Eye (tissue), 1 donor: ENCODE measurements around the gene DES.

Experiments
- DNase-seq: peaks from one replicate; pipeline ENCODE4 v3.0.0-alpha.2; 2015

The DES gene

DNA sequence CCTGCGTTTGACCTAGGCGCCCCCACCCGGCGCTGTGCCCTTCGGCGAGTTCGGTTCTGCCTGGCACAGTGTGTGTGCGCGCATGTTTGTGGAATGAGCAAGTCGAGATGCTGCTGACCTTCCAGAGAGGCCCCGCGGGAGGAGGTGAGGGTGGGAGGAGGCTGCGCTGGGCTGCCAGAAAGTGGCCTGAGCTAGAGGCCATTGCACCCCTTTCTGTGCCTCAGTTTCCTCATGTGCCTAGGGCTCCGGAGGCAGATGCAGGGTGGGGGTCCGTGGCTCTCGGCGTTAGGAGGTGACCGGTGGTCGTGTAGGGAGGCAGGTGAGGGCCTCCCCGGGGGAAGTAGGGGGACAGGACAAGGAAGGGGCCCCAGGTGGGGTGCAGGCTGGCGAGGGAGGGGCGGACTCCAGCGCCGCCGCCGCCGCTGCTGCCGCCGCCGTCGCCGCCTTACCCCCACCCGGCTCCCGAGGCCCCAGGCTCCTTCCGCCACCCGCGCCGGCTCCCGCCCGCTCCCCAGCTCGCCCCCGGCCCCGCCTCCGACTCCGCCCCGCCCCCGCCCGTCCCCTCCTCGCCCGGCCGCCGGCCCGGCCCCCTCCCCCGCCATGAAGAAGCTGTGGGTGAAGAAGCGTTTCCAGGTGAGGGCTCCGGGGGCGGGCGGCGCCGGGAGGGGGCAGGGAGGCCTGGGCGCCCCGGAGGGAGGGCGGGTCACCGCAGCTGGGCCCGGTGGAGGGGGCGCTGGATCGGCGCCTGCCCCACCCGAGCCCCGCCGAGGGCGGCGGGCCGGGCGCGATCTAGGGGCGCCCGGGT lies 23.5 kb downstream of the DES start:
- peak; percentile 73 for DNase-seq

DNA sequence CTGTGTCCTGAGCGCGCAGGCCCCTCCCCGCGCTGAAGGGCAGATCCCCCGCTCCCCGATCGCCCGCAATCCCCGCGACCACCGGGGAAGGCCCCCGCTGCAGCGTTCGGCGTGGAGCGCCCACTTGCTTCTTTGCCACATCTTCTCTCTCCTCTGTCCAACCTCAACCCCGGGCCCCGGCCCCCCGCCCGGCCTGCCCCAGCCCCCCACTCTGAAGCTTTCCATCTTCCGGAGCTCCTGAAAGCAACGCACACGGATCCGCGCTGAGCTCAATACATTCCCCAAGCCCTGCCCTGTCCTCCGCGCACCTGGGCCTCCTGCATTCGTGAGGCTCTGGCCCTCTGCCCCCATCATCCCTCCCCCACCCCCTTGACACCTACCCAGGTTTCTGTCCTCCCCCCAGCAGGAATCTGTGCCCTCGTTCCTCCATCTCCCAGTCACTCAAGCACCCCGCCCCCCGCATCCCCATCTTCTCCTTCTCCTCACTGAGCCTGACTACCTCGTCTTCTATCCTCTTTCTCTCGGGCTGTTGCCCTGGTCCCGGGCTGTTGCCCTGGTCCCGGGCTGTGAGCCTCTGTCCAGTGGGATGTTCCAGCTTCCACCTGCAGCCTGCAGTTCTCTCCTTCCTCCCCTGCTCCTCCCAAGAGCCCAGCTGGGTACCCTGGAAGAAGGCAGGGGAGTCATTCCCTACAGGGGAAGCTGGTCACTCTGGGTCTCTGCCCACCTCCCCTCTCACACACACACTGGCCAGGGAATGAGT lies 24.3 kb downstream of the DES start:
- peak; percentile 42 for DNase-seq

DNA sequence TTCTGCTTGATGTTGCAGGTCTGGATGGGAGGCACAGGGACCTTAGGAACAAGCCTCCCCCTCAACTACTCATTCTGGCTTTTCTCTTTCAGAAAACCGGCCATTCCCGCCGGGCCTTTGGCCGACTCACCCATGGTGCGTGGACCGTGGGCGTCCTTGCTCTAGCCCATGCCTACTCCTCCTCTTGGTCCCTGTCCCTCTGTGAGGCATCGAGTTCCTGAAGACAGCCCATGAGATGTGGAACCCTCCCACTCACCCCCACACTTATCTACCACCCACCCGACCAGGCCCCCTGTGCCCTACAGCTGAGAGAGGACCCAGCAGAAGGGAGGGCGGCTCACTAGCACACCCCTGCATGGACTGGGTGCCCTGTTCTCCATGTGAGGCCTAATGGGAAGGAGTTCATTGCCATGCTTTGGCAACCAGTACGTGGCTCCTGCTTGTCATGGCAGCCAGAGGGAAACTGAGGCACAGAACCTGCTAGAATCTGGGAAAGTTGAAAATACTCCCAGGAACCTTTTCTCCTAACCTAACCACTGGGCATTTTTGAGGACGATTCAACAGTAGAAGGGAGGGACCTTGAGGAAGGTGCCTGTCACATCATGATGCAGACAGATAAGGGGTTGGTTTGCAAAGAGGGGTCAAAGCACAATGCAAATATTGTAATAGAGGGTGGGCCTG lies 25.0 kb downstream of the DES start:
- DNase-seq: no peak

DNA sequence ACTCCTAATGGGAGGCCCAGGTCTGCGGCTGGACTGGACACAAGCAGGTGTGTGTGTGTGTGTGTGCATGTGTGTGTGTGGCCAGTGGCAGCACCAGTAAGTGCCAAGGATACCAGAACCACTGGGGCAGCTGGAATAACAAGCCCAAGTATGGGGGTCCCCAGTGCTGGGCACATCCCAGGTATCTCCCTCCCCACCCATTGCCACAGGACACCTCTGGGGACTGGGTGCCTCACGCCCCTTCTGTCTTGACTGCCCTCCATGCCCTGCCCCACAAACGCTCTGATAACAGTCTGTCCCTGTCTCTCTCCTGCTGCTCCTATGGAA lies 25.5 kb downstream of the DES start:
- no peak for DNase-seq

DNA sequence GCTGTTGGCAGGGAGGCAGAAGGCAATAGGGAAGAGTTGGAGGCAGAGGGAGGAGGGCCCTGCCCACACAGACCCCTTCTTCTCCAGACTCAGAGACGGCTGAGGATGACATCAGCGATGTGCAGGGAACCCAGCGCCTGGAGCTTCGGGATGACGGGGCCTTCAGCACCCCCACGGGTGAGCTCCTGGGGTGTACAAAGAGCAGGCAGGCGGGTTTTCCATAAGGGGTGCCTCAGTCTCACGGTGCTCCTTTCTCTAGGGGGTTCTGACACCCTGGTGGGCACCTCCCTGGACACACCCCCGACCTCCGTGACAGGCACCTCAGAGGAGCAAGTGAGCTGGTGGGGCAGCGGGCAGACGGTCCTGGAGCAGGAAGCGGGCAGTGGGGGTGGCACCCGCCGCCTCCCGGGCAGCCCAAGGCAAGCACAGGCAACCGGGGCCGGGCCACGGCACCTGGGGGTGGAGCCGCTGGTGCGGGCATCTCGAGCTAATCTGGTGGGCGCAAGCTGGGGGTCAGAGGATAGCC lies 26.5 kb downstream of the DES start:
- DNase-seq: no peak

DNA sequence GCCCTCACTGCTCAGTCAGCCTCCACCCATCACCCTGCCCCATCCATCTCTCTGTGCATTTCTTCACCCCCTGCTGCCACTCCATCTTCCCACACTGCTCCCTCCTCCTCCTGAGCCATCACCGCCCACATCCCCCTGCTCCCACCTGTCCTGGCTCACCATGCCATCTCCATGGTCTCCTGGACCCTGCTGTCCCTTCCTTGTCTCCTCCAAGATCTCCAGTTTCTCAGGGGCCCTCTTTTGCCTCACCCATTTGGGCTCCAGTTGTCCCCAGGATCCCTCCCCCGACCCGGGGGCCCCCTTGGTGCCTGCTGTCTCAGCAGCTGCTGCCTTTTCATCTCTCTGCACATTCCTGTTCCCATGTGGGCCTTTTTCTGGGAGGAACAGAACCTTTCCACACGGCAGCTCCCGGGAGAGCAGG lies 27.1 kb downstream of the DES start:
- peak; percentile 39 for DNase-seq

DNA sequence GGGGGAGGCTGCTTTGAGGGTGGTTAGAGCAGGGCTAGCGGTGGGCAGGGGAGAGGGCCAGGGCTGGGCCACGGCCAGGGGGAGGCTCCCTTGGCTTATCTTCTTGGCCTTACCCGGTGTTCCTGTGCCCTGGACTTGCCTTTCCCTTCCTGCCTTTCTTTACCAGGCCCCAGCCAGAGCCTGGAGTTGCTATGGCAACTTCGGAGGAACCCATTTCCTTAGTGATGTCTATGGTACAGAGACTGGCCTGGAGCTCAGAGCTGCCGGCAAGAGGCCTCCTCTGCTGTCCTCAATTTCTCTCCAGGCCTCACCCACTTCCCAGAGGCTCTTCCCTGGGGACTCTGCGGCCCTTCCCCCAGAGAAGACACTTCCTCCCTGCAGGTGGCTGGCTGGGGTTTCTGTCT lies 27.9 kb downstream of the DES start:
- DNase-seq: peak; percentile 74

DNA sequence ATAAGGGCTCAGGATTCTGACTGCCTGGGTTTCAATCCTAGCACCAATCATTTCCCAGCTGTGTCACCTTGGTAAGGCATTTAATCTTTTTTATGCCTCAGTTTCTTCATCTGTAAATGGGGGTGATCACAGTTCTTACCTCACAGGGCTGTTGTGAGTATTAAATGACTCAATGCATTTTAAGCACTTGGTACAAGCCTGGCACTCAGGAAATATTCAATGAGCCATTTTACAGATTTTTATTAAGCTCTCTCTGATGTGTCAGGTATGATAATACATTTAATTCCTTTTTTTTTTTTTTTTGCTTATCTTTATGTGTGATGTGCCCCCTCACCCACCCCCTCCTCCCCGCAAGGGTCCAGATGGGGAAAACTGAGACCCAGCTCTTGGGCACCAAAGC lies 28.5 kb downstream of the DES start:
- DNase-seq: no peak

DNA sequence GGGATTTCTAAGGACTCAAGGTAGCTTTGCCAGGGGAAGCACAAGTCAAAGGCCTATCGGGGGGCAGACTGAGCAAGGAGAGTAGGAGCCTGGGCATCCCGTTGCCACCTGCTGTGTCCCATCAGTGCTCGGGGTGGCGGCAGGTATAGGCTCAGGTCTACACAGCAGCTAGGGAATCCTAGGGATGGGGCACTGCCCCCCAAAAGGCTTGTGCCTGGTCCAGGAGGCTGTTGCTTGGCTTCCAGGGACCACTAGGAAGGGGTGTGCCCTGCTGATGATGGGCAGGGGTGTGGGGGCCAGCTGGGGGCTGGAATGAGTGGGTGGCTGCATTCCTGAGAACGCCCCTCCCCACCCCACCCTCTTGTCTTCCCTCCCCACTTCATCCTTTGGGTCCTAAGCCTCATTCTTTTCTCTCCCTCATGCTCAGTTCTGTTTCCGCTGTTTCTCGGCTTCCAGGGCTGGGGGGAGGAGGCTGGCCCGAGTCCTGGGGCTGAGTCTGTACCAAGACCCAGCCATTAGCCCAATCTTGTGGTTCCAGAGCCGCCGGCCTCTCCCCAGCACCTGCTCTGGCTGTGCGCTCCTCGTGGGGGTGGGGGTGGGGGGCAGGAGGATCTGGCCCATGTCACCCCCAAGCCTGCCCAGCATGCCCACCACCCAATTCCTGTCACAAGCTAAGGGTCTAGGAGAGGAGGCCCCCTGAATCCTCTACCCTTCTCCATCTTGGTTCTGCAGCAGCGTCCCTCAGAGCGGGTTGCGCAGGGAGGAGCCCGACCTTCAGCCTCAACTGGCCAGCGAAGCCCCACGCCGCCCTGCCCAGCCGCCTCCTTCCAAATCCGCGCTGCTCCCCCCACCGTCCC lies 29.3 kb downstream of the DES start:
- no peak for DNase-seq

DNA sequence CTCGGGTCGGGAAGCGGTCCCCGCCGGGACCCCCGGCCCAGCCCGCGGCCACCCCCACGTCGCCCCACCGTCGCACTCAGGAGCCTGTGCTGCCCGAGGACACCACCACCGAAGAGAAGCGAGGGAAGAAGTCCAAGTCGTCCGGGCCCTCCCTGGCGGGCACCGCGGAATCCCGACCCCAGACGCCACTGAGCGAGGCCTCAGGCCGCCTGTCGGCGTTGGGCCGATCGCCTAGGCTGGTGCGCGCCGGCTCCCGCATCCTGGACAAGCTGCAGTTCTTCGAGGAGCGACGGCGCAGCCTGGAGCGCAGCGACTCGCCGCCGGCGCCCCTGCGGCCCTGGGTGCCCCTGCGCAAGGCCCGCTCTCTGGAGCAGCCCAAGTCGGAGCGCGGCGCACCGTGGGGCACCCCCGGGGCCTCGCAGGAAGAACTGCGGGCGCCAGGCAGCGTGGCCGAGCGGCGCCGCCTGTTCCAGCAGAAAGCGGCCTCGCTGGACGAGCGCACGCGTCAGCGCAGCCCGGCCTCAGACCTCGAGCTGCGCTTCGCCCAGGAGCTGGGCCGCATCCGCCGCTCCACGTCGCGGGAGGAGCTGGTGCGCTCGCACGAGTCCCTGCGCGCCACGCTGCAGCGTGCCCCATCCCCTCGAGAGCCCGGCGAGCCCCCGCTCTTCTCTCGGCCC lies 30.1 kb downstream of the DES start:
- DNase-seq: peak; percentile 77

DNA sequence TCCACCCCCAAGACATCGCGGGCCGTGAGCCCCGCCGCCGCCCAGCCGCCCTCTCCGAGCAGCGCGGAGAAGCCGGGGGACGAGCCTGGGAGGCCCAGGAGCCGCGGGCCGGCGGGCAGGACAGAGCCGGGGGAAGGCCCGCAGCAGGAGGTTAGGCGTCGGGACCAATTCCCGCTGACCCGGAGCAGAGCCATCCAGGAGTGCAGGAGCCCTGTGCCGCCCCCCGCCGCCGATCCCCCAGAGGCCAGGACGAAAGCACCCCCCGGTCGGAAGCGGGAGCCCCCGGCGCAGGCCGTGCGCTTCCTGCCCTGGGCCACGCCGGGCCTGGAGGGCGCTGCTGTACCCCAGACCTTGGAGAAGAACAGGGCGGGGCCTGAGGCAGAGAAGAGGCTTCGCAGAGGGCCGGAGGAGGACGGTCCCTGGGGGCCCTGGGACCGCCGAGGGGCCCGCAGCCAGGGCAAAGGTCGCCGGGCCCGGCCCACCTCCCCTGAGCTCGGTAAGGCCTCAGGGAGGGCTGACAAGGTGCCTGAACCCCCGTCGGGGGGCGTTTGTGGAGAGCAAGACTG lies 30.7 kb downstream of the DES start:
- peak; percentile 71 for DNase-seq

DNA sequence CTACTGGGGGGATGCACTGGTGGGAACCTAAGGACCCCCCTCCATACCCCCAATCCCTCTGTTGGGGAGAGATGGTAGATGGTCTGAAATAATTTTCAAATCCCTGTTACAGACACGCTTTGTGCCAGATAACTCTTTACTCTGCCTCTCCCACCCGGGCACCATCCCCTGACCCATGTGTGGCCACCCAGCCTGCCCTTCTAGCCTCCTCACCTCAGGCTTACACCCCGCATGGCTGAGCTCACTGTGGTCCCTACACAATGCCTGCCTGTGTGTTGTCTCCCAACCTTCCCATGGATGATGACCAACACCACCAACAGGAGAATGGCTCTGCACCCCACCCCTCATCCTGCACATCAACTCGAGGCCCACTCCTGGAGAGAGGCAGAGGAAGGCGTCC lies 31.4 kb downstream of the DES start:
- no peak for DNase-seq

DNA sequence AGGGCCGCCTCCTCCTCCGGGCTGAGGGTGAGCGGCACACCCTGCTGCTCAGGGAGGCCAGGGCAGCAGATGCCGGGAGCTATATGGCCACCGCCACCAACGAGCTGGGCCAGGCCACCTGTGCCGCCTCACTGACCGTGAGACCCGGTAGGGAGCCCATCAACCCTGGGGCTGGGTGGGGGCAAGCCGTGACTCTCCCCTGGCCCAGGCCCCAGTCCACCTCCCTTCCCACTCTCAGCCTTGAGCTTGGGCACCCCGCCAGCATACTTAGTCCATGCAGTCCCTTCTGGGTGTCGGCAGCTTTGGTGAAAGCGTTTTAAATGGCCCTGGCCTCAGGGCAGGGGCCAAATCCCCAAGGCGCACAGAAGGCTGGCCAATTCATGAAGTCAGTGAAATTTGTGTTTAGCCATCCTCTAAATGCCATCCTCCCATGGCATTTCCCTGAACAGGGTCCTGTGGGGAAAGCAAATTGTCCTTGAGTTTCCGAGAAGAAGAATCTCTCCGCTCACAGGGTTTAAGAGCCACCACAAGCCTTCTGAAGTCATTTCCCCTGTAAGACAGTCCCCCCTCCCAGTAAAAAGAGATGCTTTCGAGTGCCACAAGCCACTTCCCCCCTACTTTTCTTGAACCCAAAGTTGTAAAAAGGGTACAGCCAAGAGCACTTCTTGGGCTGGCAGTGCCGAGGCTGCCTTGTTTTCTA lies 33.6 kb downstream of the DES start:
- DNase-seq: no peak

DNA sequence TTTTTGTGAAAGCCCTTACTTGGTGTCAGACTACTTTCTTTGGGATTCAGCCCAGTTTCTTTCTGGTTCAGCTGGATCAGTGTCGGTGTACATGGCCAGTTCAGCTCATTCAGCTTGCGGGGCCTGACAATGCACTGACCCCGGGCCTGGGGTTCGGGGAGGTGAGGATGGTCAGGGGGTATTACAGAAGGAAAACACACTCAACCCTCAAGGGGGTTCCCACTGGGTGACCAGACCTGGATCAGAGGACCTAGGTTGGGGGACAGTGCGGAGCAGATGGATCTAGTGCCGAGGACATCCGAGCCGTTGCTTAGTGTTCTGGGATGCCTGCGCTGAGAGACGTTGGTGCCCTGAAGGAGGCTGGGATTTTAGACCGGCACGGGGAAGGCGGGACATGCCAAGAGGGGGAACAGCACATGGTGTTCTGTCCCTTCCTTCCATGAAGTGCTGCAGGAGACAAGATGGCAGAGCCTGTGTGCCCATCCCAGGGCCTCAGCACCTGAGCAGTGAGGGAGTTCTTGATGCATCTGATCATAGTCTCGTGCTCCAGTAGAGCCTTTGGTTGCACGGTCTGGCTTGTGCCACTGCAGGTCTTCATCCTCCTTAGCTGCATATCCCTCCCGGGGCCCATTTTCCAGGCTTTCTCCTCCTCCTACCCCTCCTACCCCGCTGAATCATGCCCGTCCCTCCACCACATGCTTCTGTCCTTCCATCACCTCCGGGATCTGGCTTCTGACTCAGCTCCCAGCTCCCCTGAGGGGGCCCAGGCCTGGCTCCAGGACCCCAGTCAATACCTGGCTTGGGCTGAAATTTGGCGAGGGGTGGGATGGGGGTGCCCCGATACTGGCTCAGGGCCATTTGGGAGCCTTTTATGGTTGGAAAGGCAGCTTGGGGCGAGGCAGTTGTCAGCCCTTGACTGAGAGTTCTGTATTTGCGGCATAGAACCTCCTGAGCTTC lies 34.5 kb downstream of the DES start:
- DNase-seq: peak; percentile 30

DNA sequence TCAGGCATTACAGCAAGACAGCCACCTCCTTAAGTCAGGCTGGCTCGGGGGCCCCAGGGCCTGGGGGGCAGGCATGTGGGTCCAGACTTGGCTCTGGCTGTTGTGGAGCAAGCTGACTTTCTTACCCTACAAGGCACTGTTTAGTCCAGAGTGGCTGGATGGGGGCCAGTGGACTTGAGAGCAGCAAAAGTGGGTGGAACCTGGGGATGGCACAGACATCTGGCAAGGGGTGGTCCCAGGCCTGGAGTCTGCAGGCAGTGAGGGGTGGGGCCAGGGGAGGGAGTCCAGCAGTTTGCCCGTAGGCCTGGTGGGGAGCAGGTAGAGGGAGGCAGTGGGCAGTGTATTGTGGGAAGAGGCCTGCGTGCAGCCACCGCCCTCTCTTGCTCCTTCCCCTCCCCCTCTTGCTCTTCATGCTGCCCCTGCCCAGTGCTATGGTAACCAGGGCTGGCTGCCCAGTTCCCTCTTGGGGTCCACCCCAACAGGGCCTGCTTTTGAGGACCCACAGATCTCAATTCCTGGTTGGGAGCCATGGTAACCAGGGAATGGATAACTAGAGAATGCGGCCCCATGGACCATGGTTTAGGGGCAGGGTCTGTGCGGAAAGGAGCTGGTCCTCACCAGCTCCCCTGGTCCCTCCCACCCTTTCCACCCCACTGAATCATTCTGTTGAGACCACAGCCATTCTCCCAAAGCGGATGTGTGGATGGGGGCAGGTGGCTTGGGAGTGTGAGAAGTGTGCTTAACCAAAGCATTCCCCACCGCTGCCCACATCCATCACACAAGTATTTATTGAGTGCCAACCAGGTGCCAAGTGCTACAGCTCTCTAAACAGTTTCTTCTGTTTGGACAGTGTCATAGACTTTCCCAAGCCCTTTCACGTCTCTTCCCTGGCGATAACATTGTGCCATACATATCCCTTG lies 35.8 kb downstream of the DES start:
- DNase-seq: peak; percentile 54

DNA sequence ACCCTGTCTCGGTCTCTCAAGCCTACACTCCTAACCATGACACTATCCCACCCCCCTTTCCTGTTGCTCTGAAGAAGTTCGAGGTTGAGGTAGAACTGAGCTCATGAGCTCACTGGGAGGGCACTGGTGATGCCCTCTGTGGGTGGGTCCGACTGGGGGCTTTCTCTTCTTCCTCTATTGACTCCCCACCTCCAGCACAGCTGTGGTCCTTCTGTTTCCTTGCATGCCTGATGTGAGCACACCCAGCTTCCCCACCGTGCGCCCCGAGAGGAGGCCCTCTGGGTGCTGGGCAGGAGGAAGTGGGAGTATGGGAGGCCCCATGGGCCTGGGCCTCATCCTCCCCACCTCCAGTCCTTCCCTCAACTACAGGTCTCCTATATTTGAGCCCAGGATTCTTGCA lies 37.4 kb downstream of the DES start:
- no peak for DNase-seq

DNA sequence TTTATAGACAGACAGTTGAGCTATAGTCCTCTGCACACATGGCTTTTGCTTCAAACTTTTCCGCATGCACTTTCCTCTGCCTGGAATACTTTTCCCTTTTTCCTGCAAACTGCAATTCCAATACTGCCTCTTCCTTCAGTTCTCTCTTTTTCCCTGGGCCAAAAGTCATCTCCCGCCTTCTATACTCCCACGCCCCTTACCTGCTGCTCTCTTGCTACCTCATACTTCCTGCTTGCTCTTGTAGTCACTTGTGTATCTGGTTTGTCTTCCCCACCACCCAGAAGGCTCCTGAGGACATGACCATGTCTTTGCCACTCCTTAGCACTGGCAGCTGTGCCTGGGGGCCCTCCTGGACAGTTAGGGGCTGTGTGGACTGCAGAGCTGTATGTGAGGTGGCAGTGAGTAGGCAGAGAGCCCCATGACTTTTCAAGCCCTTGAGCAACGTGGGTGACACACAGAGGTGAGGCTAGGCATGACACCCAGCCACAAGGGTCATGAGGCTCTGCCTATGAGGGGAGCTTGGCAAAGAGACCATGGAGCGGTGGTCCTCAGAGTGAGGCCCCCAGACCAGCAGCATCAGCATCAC lies 39.7 kb downstream of the DES start:
- DNase-seq: no peak

DNA sequence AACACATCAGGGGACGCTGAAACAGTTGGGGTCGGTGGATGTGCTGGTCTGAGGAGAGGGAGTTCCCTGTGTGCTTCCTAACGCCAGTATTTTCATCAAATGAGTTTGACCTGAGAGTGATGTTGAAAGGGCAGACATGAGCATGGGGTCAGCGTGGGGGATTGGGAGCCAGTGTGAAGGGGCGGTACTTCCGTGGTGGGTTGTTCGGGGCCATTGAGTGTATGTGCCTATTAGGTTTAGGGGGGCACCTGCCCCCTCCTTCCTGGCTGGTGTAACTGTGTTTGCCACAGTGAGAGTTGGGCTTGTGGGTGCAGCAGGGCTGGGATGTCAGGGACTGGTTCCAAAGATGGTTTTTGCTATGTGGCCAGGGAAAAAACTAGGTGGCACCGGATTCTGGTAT lies 40.8 kb downstream of the DES start:
- DNase-seq: no peak
